Peyer's patch (tissue), 4 donors: Measurements from ENCODE around the gene PEX6.

ENCODE experiments used
- POLR2A ChIP-seq, 2 donors: fragments of 450-650 bp; IDR thresholded peaks; one replicate each; pipeline ENCODE4 v1.5.1; 2017; ENCODE audit warnings: antibody characterized with exemption in 2 of 2, mild to moderate bottlenecking in 2 of 2, moderate library complexity in 2 of 2
- TF ChIP-seq, protein P1 (sequence below), 6 experiments: fragments of 450-650 bp in 4 of 6; fragments of 200-600 bp in 2 of 6; sonication (generic) in 1 of 6; IDR thresholded peaks; one replicate each; pipeline ENCODE4 v1.5.1; 2017 to 2019; ENCODE audit warnings: antibody characterized with exemption in 6 of 6, mild to moderate bottlenecking in 3 of 6, moderate library complexity in 1 of 6

DNA sequence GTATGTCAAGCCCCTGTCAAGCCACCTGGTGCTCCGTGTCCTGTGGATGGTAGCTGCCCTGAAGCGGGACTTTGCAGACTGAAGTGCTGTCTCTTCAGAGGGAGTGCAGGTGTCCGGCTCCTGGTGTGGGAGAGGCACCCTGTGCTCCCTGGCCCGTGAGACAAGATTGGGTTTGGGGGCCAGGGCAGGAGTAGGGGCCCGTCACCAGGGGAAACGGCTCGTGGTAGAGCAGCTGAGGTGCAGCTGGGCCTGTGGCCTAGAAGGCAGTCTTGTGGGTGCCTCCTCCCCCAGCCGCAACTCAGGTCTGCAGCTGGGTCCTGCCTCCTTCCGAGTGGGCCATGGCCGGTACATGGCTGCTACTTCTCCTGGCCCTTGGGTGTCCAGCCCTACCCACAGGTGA is 63.2 kb downstream of the PEX6 start, which contains the start of gene PTCRA:
- TF ChIP-seq POLR2A (IDR thresholded peaks at IDR 0.05): no peak
- TF ChIP-seq, protein P1, sequence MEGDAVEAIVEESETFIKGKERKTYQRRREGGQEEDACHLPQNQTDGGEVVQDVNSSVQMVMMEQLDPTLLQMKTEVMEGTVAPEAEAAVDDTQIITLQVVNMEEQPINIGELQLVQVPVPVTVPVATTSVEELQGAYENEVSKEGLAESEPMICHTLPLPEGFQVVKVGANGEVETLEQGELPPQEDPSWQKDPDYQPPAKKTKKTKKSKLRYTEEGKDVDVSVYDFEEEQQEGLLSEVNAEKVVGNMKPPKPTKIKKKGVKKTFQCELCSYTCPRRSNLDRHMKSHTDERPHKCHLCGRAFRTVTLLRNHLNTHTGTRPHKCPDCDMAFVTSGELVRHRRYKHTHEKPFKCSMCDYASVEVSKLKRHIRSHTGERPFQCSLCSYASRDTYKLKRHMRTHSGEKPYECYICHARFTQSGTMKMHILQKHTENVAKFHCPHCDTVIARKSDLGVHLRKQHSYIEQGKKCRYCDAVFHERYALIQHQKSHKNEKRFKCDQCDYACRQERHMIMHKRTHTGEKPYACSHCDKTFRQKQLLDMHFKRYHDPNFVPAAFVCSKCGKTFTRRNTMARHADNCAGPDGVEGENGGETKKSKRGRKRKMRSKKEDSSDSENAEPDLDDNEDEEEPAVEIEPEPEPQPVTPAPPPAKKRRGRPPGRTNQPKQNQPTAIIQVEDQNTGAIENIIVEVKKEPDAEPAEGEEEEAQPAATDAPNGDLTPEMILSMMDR (IDR thresholded peaks at IDR 0.05): no peak
